ENCODE data around the gene NKX6-1. TPM values are rescaled to one million over a fixed set of nuclear protein-coding genes. Genes with fewer than 3 reads are reported as not detected.

Gene NKX6-1
- total RNA-seq, 2 experiments from 2014 or later, result not detected

- CTCF ChIA-PET, result no interaction called here
Measured at GRCh38 chr4:84470204-84470785, 28.8 kb downstream of the NKX6-1 start.

GRCh38 chr4:84467601-84468000 is 31.5 kb downstream of the NKX6-1 start:
- ATAC-seq, result no peak
- ChIA-PET CTCF (interaction anchor here (1.4 kb wide), 1 partner anchor 16 kb away, joined by 5 read pairs; no protein-coding TSS in a partner anchor), POLR2A (no interaction called here)
- no peaks in the 10 kb centered on the region for H3K4me1 Mint-ChIP-seq (ENCODE audit: low read depth)
- H3K27me3 Mint-ChIP-seq, result peaks cover 4% of the 10 kb centered on the region
- no peak for DNase-seq
- no peaks in the 10 kb centered on the region for H3K36me3 Mint-ChIP-seq (ENCODE audit: low read depth)
- no peak overlapping the region for H3K27ac Mint-ChIP-seq
- no peak overlapping the region for H3K4me3 Mint-ChIP-seq
- TF ChIP-seq, protein P1, sequence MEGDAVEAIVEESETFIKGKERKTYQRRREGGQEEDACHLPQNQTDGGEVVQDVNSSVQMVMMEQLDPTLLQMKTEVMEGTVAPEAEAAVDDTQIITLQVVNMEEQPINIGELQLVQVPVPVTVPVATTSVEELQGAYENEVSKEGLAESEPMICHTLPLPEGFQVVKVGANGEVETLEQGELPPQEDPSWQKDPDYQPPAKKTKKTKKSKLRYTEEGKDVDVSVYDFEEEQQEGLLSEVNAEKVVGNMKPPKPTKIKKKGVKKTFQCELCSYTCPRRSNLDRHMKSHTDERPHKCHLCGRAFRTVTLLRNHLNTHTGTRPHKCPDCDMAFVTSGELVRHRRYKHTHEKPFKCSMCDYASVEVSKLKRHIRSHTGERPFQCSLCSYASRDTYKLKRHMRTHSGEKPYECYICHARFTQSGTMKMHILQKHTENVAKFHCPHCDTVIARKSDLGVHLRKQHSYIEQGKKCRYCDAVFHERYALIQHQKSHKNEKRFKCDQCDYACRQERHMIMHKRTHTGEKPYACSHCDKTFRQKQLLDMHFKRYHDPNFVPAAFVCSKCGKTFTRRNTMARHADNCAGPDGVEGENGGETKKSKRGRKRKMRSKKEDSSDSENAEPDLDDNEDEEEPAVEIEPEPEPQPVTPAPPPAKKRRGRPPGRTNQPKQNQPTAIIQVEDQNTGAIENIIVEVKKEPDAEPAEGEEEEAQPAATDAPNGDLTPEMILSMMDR (IDR thresholded peaks at IDR 0.05), result no peak
- H3K9me3 Mint-ChIP-seq, result no peaks in the 10 kb centered on the region
- intact Hi-C loops (cut with micrococcal nuclease), result no loop called here

More at GRCh38 chr4:84470204-84470785, 28.8 kb downstream of the NKX6-1 start:
- peak; percentile 11 for DNase-seq
- TF ChIP-seq, protein P1 (IDR thresholded peaks at IDR 0.05), result peak; percentile 21
- ATAC-seq, result no peak
- intact Hi-C loops (cut with micrococcal nuclease), result no loop called here
- H3K4me1 Mint-ChIP-seq (ENCODE audit: low read depth), result no peaks in the 10 kb centered on the region
- no peak overlapping the region for H3K4me3 Mint-ChIP-seq
- peaks cover 6% of the 10 kb centered on the region for H3K27me3 Mint-ChIP-seq
- no peaks in the 10 kb centered on the region for H3K36me3 Mint-ChIP-seq (ENCODE audit: low read depth)
- no peaks in the 10 kb centered on the region for H3K9me3 Mint-ChIP-seq
- no peak overlapping the region for H3K27ac Mint-ChIP-seq
- POLR2A ChIA-PET, result no interaction called here

GRCh38 chr4:84459783-84460182 is 39.3 kb downstream of the NKX6-1 start:
- no peak overlapping the region for H3K27ac Mint-ChIP-seq
- H3K9me3 Mint-ChIP-seq, result no peaks in the 10 kb centered on the region
- no peak overlapping the region for H3K4me3 Mint-ChIP-seq
- DNase-seq (no peak), ATAC-seq (no peak)
- H3K36me3 Mint-ChIP-seq (ENCODE audit: low read depth), result no peaks in the 10 kb centered on the region
- H3K4me1 Mint-ChIP-seq (ENCODE audit: low read depth), result no peaks in the 10 kb centered on the region
- POLR2A ChIA-PET, result no interaction called here
- intact Hi-C loops (cut with micrococcal nuclease), result no loop called here
- TF ChIP-seq, protein P1 (IDR thresholded peaks at IDR 0.05), result no peak
- CTCF ChIA-PET, result interaction anchor here (1.5 kb wide), 1 partner anchor 9 kb away, joined by 3 read pairs; no protein-coding TSS in a partner anchor
- H3K27me3 Mint-ChIP-seq, result peaks cover 8% of the 10 kb centered on the region

DNA sequence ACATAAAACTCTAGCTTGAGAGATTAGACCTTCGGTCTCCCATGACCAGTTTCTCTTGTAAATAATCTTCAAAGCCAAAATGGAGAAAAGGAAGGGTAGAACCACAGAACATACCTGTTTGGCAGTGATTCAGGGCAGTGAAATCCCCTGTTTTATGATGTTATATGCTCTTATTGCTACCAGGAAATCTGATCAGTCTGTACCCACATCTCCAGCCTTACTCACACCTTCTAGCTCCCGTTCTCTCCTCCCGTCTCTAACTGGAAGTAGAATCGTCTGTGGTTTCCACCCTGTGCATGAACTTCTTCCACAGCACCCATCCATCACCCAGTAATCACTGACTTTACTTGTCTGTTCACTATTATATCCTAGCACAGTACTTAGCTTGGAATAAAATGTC is 42.9 kb downstream of the NKX6-1 start:
- POLR2A ChIA-PET, result interaction anchor here (0.6 kb wide), 1 partner anchor 26 kb away, joined by 3 read pairs; no protein-coding TSS in a partner anchor
- Mint-ChIP-seq H3K9me3 (no peaks in the 10 kb centered on the region), H3K4me1 (ENCODE audit: low read depth) (no peaks in the 10 kb centered on the region), H3K27ac (no peak overlapping the region), H3K36me3 (ENCODE audit: low read depth) (no peaks in the 10 kb centered on the region), H3K4me3 (no peak overlapping the region), H3K27me3 (peaks cover 5% of the 10 kb centered on the region)
- no peak for DNase-seq
- intact Hi-C loops (cut with micrococcal nuclease), result no loop called here
- TF ChIP-seq, protein P1 (IDR thresholded peaks at IDR 0.05), result no peak
- no peak for ATAC-seq
- CTCF ChIA-PET, result no interaction called here

DNA sequence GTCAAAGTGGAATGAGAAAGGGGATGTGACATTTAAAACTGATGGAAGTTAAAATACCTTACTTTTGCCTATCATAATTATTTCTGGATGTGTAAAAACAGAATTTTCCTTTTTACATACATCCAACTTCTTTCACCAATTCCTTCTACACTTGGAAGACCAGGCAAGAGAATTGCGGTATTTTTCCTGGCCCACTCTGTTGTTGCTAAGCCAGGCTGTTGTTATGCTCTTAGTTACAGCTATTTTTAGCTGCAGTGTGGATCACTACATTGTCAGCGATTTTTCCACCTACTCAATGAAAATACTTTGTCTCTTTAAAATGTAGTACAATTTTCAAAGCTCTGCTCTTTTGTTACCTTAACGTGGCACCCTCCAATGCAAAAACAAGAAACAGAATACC is 43.4 kb downstream of the NKX6-1 start:
- ATAC-seq (no peak), DNase-seq (no peak)
- Mint-ChIP-seq H3K4me1 (ENCODE audit: low read depth) (no peaks in the 10 kb centered on the region), H3K4me3 (no peak overlapping the region), H3K9me3 (no peaks in the 10 kb centered on the region), H3K36me3 (ENCODE audit: low read depth) (no peaks in the 10 kb centered on the region), H3K27ac (no peak overlapping the region), H3K27me3 (peaks cover 3% of the 10 kb centered on the region)
- ChIA-PET CTCF (no interaction called here), POLR2A (interaction anchor here (0.6 kb wide), 1 partner anchor 26 kb away, joined by 3 read pairs; no protein-coding TSS in a partner anchor)
- intact Hi-C loops (cut with micrococcal nuclease), result no loop called here
- TF ChIP-seq, protein P1 (IDR thresholded peaks at IDR 0.05), result no peak

Data from activated CD8-positive, alpha-beta T cell treated with anti-CD3 and anti-CD28 coated beads for 36 hours (primary cell).